IMR-90 (cell line): ENCODE results near the gene DAB1. TPM values are rescaled to one million over a fixed set of nuclear protein-coding genes. Genes with fewer than 3 reads are reported as not detected.

Source experiments
- ATAC-seq: fragments of 200-7000 bp; cut with Tn5 transposase; 2 replicates; pipeline ENCODE4 v1.9.1; 2020; ENCODE audit warnings: low read depth, mild to moderate bottlenecking, moderate library complexity
- BruUV-seq: library from RNA; stranded (reverse); fragments of 400-500 nt; replicated peaks from 2 replicates; lab custom pipeline; 2021; lab: Mats Ljungman, UMichigan
- CTCF ChIA-PET: fragments of 300-600 bp; formaldehyde crosslinking; extraction: SDS; loops from one replicate; lab custom pipeline; 2021; ENCODE audit warnings: antibody characterized with exemption; lab: Yijun Ruan, JAX
- POLR2A ChIA-PET: fragments of 300-600 bp; sonication (Branson Sonifier 250); formaldehyde crosslinking; loops from one replicate; lab custom pipeline; 2022; ENCODE audit warnings: antibody characterized with exemption; ENCODE audit not compliant: unreplicated experiment; lab: Charles Lee
- DNase-seq: peaks from one replicate; pipeline ENCODE4 v3.0.0; 2013
- H2AFZ ChIP-seq: replicated peaks from 2 replicates; pipeline ENCODE3; 2013; ENCODE audit warnings: low read length, mild to moderate bottlenecking; ENCODE audit not compliant: poor library complexity
- H2AK5ac ChIP-seq: 2 replicates; pipeline ENCODE4 v1.6.1; 2013; ENCODE audit warnings: low read depth, low read length, inconsistent platforms
- H2AK9ac ChIP-seq: replicated peaks from 2 replicates; pipeline ENCODE3; 2013; ENCODE audit warnings: mild to moderate bottlenecking, low read depth, low read length, moderate library complexity; ENCODE audit not compliant: poor library complexity
- H2BK120ac ChIP-seq: 2 replicates; pipeline ENCODE4 v1.6.1; 2013; ENCODE audit warnings: low read depth, low read length, inconsistent platforms
- H2BK15ac ChIP-seq: 3 replicates; pipeline ENCODE4 v1.6.1; 2013; ENCODE audit warnings: low read depth, low read length, inconsistent platforms
- H2BK20ac ChIP-seq: 2 replicates; pipeline ENCODE4 v1.6.1; 2013; ENCODE audit warnings: low read depth, mild to moderate bottlenecking, inconsistent platforms, low read length, moderate library complexity
- H2BK5ac ChIP-seq: 2 replicates; pipeline ENCODE4 v1.6.1; 2013; ENCODE audit warnings: mild to moderate bottlenecking, low read depth, low read length, inconsistent platforms; ENCODE audit not compliant: poor library complexity, severe bottlenecking
- H3K14ac ChIP-seq: replicated peaks from 2 replicates; pipeline ENCODE4 v1.6.1; 2013; ENCODE audit warnings: low read depth, low read length, inconsistent platforms
- H3K18ac ChIP-seq: 2 replicates; pipeline ENCODE4 v1.6.1; 2013; ENCODE audit warnings: low read depth, low read length, control low read depth
- H3K23ac ChIP-seq: 2 replicates; pipeline ENCODE4 v1.6.1; 2013; ENCODE audit warnings: low read depth, low read length, inconsistent platforms
- H3K27ac ChIP-seq: 2 replicates; pipeline ENCODE4 v1.5.1; 2013; ENCODE audit warnings: mild to moderate bottlenecking, control low read depth, low read length; ENCODE audit not compliant: insufficient read depth
- H3K27me3 ChIP-seq: 2 replicates; pipeline ENCODE4 v1.6.1; 2013; ENCODE audit warnings: low read length; ENCODE audit not compliant: control insufficient read depth, insufficient read depth
- H3K36me3 ChIP-seq: 2 replicates; pipeline ENCODE4 v1.6.1; 2013; ENCODE audit warnings: low read length, mixed read lengths; ENCODE audit not compliant: control insufficient read depth, insufficient read depth
- H3K4ac ChIP-seq: 2 replicates; pipeline ENCODE4 v1.6.1; 2013; ENCODE audit warnings: low read depth, low read length, inconsistent platforms
- H3K4me1 ChIP-seq: 2 replicates; pipeline ENCODE4 v1.6.1; 2013; ENCODE audit warnings: low read length, mixed read lengths; ENCODE audit not compliant: control insufficient read depth, insufficient read depth
- H3K4me2 ChIP-seq: 2 replicates; pipeline ENCODE4 v1.6.1; 2013; ENCODE audit warnings: low read depth, mild to moderate bottlenecking, control low read depth, low read length, moderate library complexity
- H3K4me3 ChIP-seq: 2 replicates; pipeline ENCODE4 v1.5.1; 2013; ENCODE audit warnings: low read depth, mild to moderate bottlenecking, control low read depth, low read length, moderate library complexity; ENCODE audit not compliant: insufficient read depth
- H3K56ac ChIP-seq: 2 replicates; pipeline ENCODE4 v1.6.1; 2013; ENCODE audit warnings: low read length, inconsistent platforms; ENCODE audit not compliant: insufficient read depth; ENCODE audit errors: extremely low read depth
- H3K79me1 ChIP-seq, 2 experiments: 2 replicates each; pipeline ENCODE4 v1.6.1; 2013; ENCODE audit warnings: low read length in 2 of 2, inconsistent platforms in 1 of 2, low read depth in 1 of 2
- H3K9ac ChIP-seq: 2 replicates; pipeline ENCODE4 v1.6.1; 2013; ENCODE audit warnings: low read depth, low read length, control low read depth
- H3K9me1 ChIP-seq: 2 replicates; pipeline ENCODE4 v1.6.1; 2013; ENCODE audit warnings: low read length, inconsistent platforms; ENCODE audit not compliant: insufficient read depth
- H3K9me3 ChIP-seq: 2 replicates; pipeline ENCODE4 v1.6.1; 2013; ENCODE audit warnings: low read length; ENCODE audit not compliant: control insufficient read depth, insufficient read depth
- H4K20me1 ChIP-seq: 2 replicates; pipeline ENCODE4 v1.6.1; 2013; ENCODE audit warnings: low read length, inconsistent platforms; ENCODE audit not compliant: insufficient read depth
- H4K5ac ChIP-seq: 2 replicates; pipeline ENCODE4 v1.6.1; 2013; ENCODE audit warnings: mild to moderate bottlenecking, low read depth, low read length, control low read depth
- H4K8ac ChIP-seq, 2 experiments: 2 replicates each; pipeline ENCODE4 v1.6.1; 2013; ENCODE audit warnings: low read depth in 2 of 2, low read length in 2 of 2, control low read depth in 1 of 2, inconsistent platforms in 1 of 2
- H4K91ac ChIP-seq: 2 replicates; pipeline ENCODE4 v1.6.1; 2013; ENCODE audit warnings: low read depth, low read length, inconsistent platforms; ENCODE audit not compliant: insufficient read depth
- BHLHE40 ChIP-seq: fragments of 150-350 bp; IDR thresholded peaks from 2 replicates; pipeline ENCODE4 v1.6.1; 2016; ENCODE audit warnings: mild to moderate bottlenecking, low read depth, low read length
- FOS ChIP-seq: fragments of 150-350 bp; IDR thresholded peaks from 2 replicates; pipeline ENCODE4 v1.6.1; 2016; ENCODE audit warnings: low read depth, low read length
- MAFK ChIP-seq: IDR thresholded peaks from 2 replicates; pipeline ENCODE4 v1.6.1; 2012; ENCODE audit warnings: low read depth, low read length, improper control_type of control experiment
- MXI1 ChIP-seq: IDR thresholded peaks from 2 replicates; pipeline ENCODE4 v1.6.1; 2012; ENCODE audit warnings: low read depth, mild to moderate bottlenecking, low read length, moderate library complexity, borderline replicate concordance
- NFE2L2 ChIP-seq: fragments of 150-350 bp; IDR thresholded peaks from 2 replicates; pipeline ENCODE4 v1.6.1; 2016; ENCODE audit warnings: low read depth, mild to moderate bottlenecking, low read length
- POLR2A ChIP-seq: IDR thresholded peaks from 2 replicates; pipeline ENCODE4 v1.6.1; 2012; ENCODE audit warnings: mild to moderate bottlenecking, low read depth, low read length
- SMC3 ChIP-seq: fragments of 150-350 bp; IDR thresholded peaks from 2 replicates; pipeline ENCODE4 v1.6.1; 2016; ENCODE audit warnings: low read depth, mild to moderate bottlenecking, antibody characterized with exemption, low read length, moderate library complexity
- WGBS, 2 experiments: methylation state at CpG; one replicate each; pipeline versions ENCODE4 v1.1.5 to v1.1.7; 2013; ENCODE audit warnings: missing lambda C conversion rate in 2 of 2; ENCODE audit not compliant: insufficient read length in 1 of 2; ENCODE audit errors: extremely low coverage in 2 of 2; 5-methylcytosine and 5-hydroxymethylcytosine counted together
- dilution Hi-C: fragments of 300-500 bp; cut with HindIII; formaldehyde crosslinking; loops from one replicate; pipeline ENCODE4 v1.14.3; 2018; ENCODE audit warnings: low sequenced_read_pairs; ENCODE audit not compliant: unreplicated experiment
- in situ Hi-C: fragments of 300-500 bp; cut with MboI; formaldehyde crosslinking; loops from 3 replicates; pipeline ENCODE4 v1.14.3; 2019; ENCODE audit warnings: low sequenced_read_pairs, inconsistent platforms, mixed read lengths
- intact Hi-C: fragments of 100-400 bp; cut with micrococcal nuclease; formaldehyde crosslinking; loops from 2 replicates; pipeline ENCODE4 v1.10.0; 2022
- polyA plus RNA-seq, 3 experiments: library from polyadenylated mRNA; depleted of rRNA; stranded (reverse); fragments of >200 nt; gene quantifications; 2 replicates each; pipeline ENCODE4 v1.2.3, GENCODE V29; 2012; ENCODE audit warnings: low replicate concordance in 1 of 3
- total RNA-seq: library from RNA; depleted of rRNA; stranded (reverse); fragments of >200 nt; gene quantifications from 2 replicates; pipeline ENCODE4 v1.2.3, GENCODE V29; 2012
- TF ChIP-seq, protein P1 (sequence below): conservative IDR thresholded peaks from 2 replicates; pipeline ENCODE4 v1.5.1; 2012; ENCODE audit warnings: mild to moderate bottlenecking, low read depth, low read length, improper control_type of control experiment
- TF ChIP-seq, protein P2 (sequence below): fragments of 150-350 bp; IDR thresholded peaks from 2 replicates; pipeline ENCODE4 v1.6.1; 2017; ENCODE audit warnings: mild to moderate bottlenecking, antibody characterized with exemption, low read length, low read depth

DAB1 gene
- total and polyA plus RNA-seq, 2 of the 4 experiments (the other 2 are of a cell fraction), result 0.18 to 0.41 TPM

DNA sequence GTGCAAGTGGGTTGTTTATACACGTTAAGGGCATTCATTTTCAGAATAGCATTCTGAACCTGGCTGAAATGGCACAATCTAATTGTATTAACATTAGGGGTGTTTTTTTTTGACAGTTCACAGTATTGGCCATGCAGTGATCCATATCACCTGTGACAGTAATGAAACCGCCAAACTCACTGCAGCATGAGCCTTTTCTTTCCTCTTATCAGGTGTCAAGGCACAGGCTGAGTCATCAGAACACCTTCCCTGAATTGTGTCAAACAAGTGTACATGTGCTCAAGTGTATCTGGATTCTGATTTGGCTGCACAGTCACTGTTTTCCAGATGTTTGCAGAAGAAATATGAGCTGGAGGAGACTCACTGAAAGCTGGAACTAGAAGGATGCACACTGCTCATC, 410.3 kb downstream of the DAB1 start:
- H4K5ac ChIP-seq, result no peak overlapping the region
- H2AFZ ChIP-seq, result no peak overlapping the region
- no peak overlapping the region for H2BK120ac ChIP-seq
- H3K14ac ChIP-seq, result no peak overlapping the region
- H3K9ac ChIP-seq, result no peak overlapping the region
- no peaks in the 10 kb centered on the region for H3K9me1 ChIP-seq
- H3K36me3 ChIP-seq, result no peaks in the 10 kb centered on the region
- no peak overlapping the region for H2BK20ac ChIP-seq
- no CpG with 5 or more reads among the region's 2 CpGs for WGBS, 2 experiments
- ATAC-seq, result no peak
- no peaks in the 10 kb centered on the region for H3K9me3 ChIP-seq
- H3K4ac ChIP-seq, result no peak overlapping the region
- no peaks in the 10 kb centered on the region for H4K20me1 ChIP-seq
- no peak overlapping the region for H2BK15ac ChIP-seq
- no peaks in the 10 kb centered on the region; the same call in 1 of the 2 replicates for H3K27me3 ChIP-seq
- H2BK5ac ChIP-seq, result no peak overlapping the region
- TF ChIP-seq, protein P1, sequence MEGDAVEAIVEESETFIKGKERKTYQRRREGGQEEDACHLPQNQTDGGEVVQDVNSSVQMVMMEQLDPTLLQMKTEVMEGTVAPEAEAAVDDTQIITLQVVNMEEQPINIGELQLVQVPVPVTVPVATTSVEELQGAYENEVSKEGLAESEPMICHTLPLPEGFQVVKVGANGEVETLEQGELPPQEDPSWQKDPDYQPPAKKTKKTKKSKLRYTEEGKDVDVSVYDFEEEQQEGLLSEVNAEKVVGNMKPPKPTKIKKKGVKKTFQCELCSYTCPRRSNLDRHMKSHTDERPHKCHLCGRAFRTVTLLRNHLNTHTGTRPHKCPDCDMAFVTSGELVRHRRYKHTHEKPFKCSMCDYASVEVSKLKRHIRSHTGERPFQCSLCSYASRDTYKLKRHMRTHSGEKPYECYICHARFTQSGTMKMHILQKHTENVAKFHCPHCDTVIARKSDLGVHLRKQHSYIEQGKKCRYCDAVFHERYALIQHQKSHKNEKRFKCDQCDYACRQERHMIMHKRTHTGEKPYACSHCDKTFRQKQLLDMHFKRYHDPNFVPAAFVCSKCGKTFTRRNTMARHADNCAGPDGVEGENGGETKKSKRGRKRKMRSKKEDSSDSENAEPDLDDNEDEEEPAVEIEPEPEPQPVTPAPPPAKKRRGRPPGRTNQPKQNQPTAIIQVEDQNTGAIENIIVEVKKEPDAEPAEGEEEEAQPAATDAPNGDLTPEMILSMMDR, result no peak
- no peak for TF ChIP-seq MAFK
- no peak for TF ChIP-seq BHLHE40
- no peak for TF ChIP-seq FOS
- TF ChIP-seq, protein P2, sequence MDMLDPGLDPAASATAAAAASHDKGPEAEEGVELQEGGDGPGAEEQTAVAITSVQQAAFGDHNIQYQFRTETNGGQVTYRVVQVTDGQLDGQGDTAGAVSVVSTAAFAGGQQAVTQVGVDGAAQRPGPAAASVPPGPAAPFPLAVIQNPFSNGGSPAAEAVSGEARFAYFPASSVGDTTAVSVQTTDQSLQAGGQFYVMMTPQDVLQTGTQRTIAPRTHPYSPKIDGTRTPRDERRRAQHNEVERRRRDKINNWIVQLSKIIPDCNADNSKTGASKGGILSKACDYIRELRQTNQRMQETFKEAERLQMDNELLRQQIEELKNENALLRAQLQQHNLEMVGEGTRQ, result no peak
- TF ChIP-seq POLR2A, result no peak
- no peak for TF ChIP-seq SMC3
- no peak for TF ChIP-seq NFE2L2
- TF ChIP-seq MXI1, result no peak
- ChIA-PET POLR2A (no interaction called here), CTCF (interaction anchor here (1.1 kb wide), 1 partner anchor 9 kb away, joined by 3 read pairs; no protein-coding TSS in a partner anchor)
- dilution Hi-C loops (no loop called here), intact Hi-C loops (no loop called here), in situ Hi-C loops (no loop called here)
- no peak overlapping the region for H3K18ac ChIP-seq
- DNase-seq, result no peak
- H2AK9ac ChIP-seq, result no peak overlapping the region
- H3K4me3 ChIP-seq, result no peak overlapping the region
- H3K27ac ChIP-seq, result no peak overlapping the region
- H3K4me1 ChIP-seq, result no peaks in the 10 kb centered on the region
- BruUV-seq, result no TSS peak
- H3K4me2 ChIP-seq, result no peak overlapping the region
- no peak overlapping the region for H4K8ac ChIP-seq
- H3K56ac ChIP-seq, result no peak overlapping the region
- no peak overlapping the region for H2AK5ac ChIP-seq
- no peaks in the 10 kb centered on the region for H3K79me1 ChIP-seq
- no peak overlapping the region for H4K91ac ChIP-seq
- H3K23ac ChIP-seq, result no peak overlapping the region
